Measurements from ENCODE around the gene VKORC1L1.

The VKORC1L1 gene

GRCh38 chr7:65966146-65966545, 93.3 kb downstream of the VKORC1L1 start:
- no peaks in the 10 kb centered on the region for H3K27me3 ChIP-seq (ENCODE audit: insufficient read depth, low read length)
- no peaks in the 10 kb centered on the region for H3K79me2 ChIP-seq (ENCODE audit: control insufficient read depth, insufficient read depth, low read length, unreplicated experiment)
- H3K36me3 ChIP-seq (ENCODE audit: insufficient read depth, low read length), result peaks cover 15% of the 10 kb centered on the region
- no peak overlapping the region for H3K4me3 ChIP-seq (ENCODE audit: low read depth, low read length)
- no peak overlapping the region for H3K27ac ChIP-seq (ENCODE audit: low read depth, low read length)
- no peaks in the 10 kb centered on the region for H3K4me1 ChIP-seq (ENCODE audit: control insufficient read depth, insufficient read depth, low read length, unreplicated experiment)
- no peak overlapping the region for H2AFZ ChIP-seq (ENCODE audit: low read length, unreplicated experiment)

GRCh38 chr7:65967361-65968155, 94.7 kb downstream of the VKORC1L1 start:
- Histone ChIP-seq H3K4me3 (ENCODE audit: low read depth, low read length) (no peak overlapping the region), H3K27ac (ENCODE audit: low read depth, low read length) (no peak overlapping the region), H3K27me3 (ENCODE audit: insufficient read depth, low read length) (no peaks in the 10 kb centered on the region), H3K36me3 (ENCODE audit: insufficient read depth, low read length) (peaks cover 12% of the 10 kb centered on the region), H3K4me1 (ENCODE audit: control insufficient read depth, insufficient read depth, low read length, unreplicated experiment) (no peaks in the 10 kb centered on the region), H3K79me2 (ENCODE audit: control insufficient read depth, insufficient read depth, low read length, unreplicated experiment) (no peaks in the 10 kb centered on the region), H2AFZ (ENCODE audit: low read length, unreplicated experiment) (no peak overlapping the region)

- Histone ChIP-seq H3K4me3 (ENCODE audit: low read depth, low read length) (no peak overlapping the region), H3K36me3 (ENCODE audit: insufficient read depth, low read length) (peaks cover 10% of the 10 kb centered on the region), H3K4me1 (ENCODE audit: control insufficient read depth, insufficient read depth, low read length, unreplicated experiment) (no peaks in the 10 kb centered on the region), H3K27ac (ENCODE audit: low read depth, low read length) (no peak overlapping the region), H3K27me3 (ENCODE audit: insufficient read depth, low read length) (no peaks in the 10 kb centered on the region), H2AFZ (ENCODE audit: low read length, unreplicated experiment) (no peak overlapping the region), H3K79me2 (ENCODE audit: control insufficient read depth, insufficient read depth, low read length, unreplicated experiment) (no peaks in the 10 kb centered on the region)
These were observed 95.6 kb downstream of the VKORC1L1 start for GRCh38 chr7:65968256-65969185.

- H3K27me3 ChIP-seq (ENCODE audit: insufficient read depth, low read length), result no peaks in the 10 kb centered on the region
- H3K27ac ChIP-seq (ENCODE audit: low read depth, low read length), result no peak overlapping the region
- no peaks in the 10 kb centered on the region for H3K4me1 ChIP-seq (ENCODE audit: control insufficient read depth, insufficient read depth, low read length, unreplicated experiment)
- H3K36me3 ChIP-seq (ENCODE audit: insufficient read depth, low read length), result peaks cover 2% of the 10 kb centered on the region; the same call in 1 of the 2 replicates
- no peak overlapping the region for H3K4me3 ChIP-seq (ENCODE audit: low read depth, low read length)
- H3K79me2 ChIP-seq (ENCODE audit: control insufficient read depth, insufficient read depth, low read length, unreplicated experiment), result no peaks in the 10 kb centered on the region
- no peak overlapping the region for H2AFZ ChIP-seq (ENCODE audit: low read length, unreplicated experiment)
These were observed 98.1 kb downstream of the VKORC1L1 start for GRCh38 chr7:65971021-65971420.

DNA sequence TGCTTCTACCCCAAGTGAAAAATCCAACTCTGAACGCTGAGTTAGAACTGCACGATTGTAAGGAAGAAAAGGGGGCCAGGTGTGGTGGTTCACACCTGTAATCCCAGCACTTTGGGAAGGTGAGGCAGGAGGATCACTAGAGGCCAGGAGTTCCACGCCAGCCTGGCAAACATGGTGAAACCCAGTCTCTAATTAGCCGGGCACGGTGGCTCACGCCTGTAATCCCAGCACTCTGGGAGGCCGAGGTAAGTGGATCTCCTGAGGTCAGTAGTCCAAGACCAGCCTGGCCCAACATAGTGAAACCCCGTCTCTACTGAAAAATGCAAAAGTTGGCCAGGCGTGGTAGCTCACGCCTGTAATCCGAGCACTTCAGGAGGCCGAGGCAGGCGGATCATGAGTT, 100.1 kb downstream of the VKORC1L1 start:
- Histone ChIP-seq H3K27me3 (ENCODE audit: insufficient read depth, low read length) (no peaks in the 10 kb centered on the region), H3K27ac (ENCODE audit: low read depth, low read length) (no peak overlapping the region), H3K36me3 (ENCODE audit: insufficient read depth, low read length) (peaks cover 2% of the 10 kb centered on the region; the same call in 1 of the 2 replicates), H3K79me2 (ENCODE audit: control insufficient read depth, insufficient read depth, low read length, unreplicated experiment) (no peaks in the 10 kb centered on the region), H3K4me1 (ENCODE audit: control insufficient read depth, insufficient read depth, low read length, unreplicated experiment) (no peaks in the 10 kb centered on the region), H2AFZ (ENCODE audit: low read length, unreplicated experiment) (no peak overlapping the region), H3K4me3 (ENCODE audit: low read depth, low read length) (no peak overlapping the region)

- Histone ChIP-seq H3K79me2 (ENCODE audit: control insufficient read depth, insufficient read depth, low read length, unreplicated experiment) (no peaks in the 10 kb centered on the region), H3K4me3 (ENCODE audit: low read depth, low read length) (no peak overlapping the region), H3K27ac (ENCODE audit: low read depth, low read length) (no peak overlapping the region), H3K36me3 (ENCODE audit: insufficient read depth, low read length) (peaks cover 2% of the 10 kb centered on the region; the same call in 1 of the 2 replicates), H3K27me3 (ENCODE audit: insufficient read depth, low read length) (no peaks in the 10 kb centered on the region), H2AFZ (ENCODE audit: low read length, unreplicated experiment) (no peak overlapping the region), H3K4me1 (ENCODE audit: control insufficient read depth, insufficient read depth, low read length, unreplicated experiment) (no peaks in the 10 kb centered on the region)
These were observed 101.4 kb downstream of the VKORC1L1 start for GRCh38 chr7:65974191-65974801.

GRCh38 chr7:65974876-65975275, 102.0 kb downstream of the VKORC1L1 start:
- Histone ChIP-seq H2AFZ (ENCODE audit: low read length, unreplicated experiment) (no peak overlapping the region), H3K27me3 (ENCODE audit: insufficient read depth, low read length) (no peaks in the 10 kb centered on the region), H3K36me3 (ENCODE audit: insufficient read depth, low read length) (peaks cover 2% of the 10 kb centered on the region; the same call in 1 of the 2 replicates), H3K4me1 (ENCODE audit: control insufficient read depth, insufficient read depth, low read length, unreplicated experiment) (no peaks in the 10 kb centered on the region), H3K27ac (ENCODE audit: low read depth, low read length) (no peak overlapping the region), H3K4me3 (ENCODE audit: low read depth, low read length) (no peak overlapping the region), H3K79me2 (ENCODE audit: control insufficient read depth, insufficient read depth, low read length, unreplicated experiment) (no peaks in the 10 kb centered on the region)

- no peaks in the 10 kb centered on the region for H3K27me3 ChIP-seq (ENCODE audit: insufficient read depth, low read length)
- peaks cover 2% of the 10 kb centered on the region; the same call in 1 of the 2 replicates for H3K36me3 ChIP-seq (ENCODE audit: insufficient read depth, low read length)
- H3K79me2 ChIP-seq (ENCODE audit: control insufficient read depth, insufficient read depth, low read length, unreplicated experiment), result peaks cover 9% of the 10 kb centered on the region
- no peak overlapping the region for H3K4me3 ChIP-seq (ENCODE audit: low read depth, low read length)
- H2AFZ ChIP-seq (ENCODE audit: low read length, unreplicated experiment), result no peak overlapping the region
- no peak overlapping the region for H3K27ac ChIP-seq (ENCODE audit: low read depth, low read length)
- H3K4me1 ChIP-seq (ENCODE audit: control insufficient read depth, insufficient read depth, low read length, unreplicated experiment), result peaks cover 8% of the 10 kb centered on the region
These were observed 103.1 kb downstream of the VKORC1L1 start for GRCh38 chr7:65975814-65976445.

DNA sequence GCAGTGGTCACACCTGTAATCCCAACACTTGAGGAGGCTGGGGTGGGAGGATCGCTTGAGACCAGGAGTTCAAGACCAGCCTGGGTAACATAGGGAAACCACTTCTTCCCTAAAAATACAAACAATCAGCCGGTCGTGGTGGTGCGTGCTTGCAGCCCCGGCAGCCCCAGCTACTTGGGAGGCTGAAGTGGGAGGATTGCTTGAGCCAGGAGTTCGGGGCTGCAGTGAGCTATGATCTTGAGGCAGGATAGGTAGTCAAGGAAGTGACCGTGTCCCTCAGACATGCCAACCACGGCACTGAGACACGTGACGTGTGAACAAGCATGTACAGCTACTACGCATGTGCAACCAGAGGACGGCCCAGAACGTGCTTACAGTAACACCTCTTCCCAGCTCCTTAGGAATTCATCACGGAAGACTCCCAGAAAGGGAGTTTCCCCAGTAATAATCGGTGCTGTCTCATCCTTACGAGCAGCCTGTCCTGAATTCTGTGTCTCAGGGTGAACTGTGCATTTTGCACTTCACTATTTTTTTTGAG, 103.9 kb downstream of the VKORC1L1 start:
- H3K27me3 ChIP-seq (ENCODE audit: insufficient read depth, low read length), result no peaks in the 10 kb centered on the region
- no peak overlapping the region for H3K27ac ChIP-seq (ENCODE audit: low read depth, low read length)
- H3K4me1 ChIP-seq (ENCODE audit: control insufficient read depth, insufficient read depth, low read length, unreplicated experiment), result peaks cover 8% of the 10 kb centered on the region
- peaks cover 2% of the 10 kb centered on the region; the same call in 1 of the 2 replicates for H3K36me3 ChIP-seq (ENCODE audit: insufficient read depth, low read length)
- H3K79me2 ChIP-seq (ENCODE audit: control insufficient read depth, insufficient read depth, low read length, unreplicated experiment), result peaks cover 17% of the 10 kb centered on the region
- H3K4me3 ChIP-seq (ENCODE audit: low read depth, low read length), result no peak overlapping the region
- H2AFZ ChIP-seq (ENCODE audit: low read length, unreplicated experiment), result no peak overlapping the region
